ENCODE results near the gene FOSB.

GRCh38 chr19:45507872-45508416, 40.1 kb downstream of the FOSB start:
- TF ChIP-seq EZH2phosphoT487 (IDR thresholded peaks at IDR 0.05; ENCODE audit: insufficient read depth, low read depth) (no peak), EZH2 (IDR thresholded peaks at IDR 0.05; ENCODE audit: insufficient read depth, poor library complexity, severe bottlenecking) (no peak)
